Right forelimb (tissue), 1 donor: Measurements from ENCODE around the gene CLMN.
"Not testable (repeated sequence)": the region's sequence is repeated elsewhere in the genome, so short reads cannot be mapped to it uniquely, and the experiment has no call there.

Source experiments
- DNase-seq: peaks from one replicate; pipeline ENCODE4 v3.0.0-alpha.2; 2018

Gene CLMN

GRCh38 chr14:95283802-95284201, 35.9 kb downstream of the CLMN start:
- DNase-seq, result not testable (repeated sequence)

GRCh38 chr14:95282986-95283380, 36.7 kb downstream of the CLMN start:
- not testable (repeated sequence) for DNase-seq

GRCh38 chr14:95282354-95282985, 37.2 kb downstream of the CLMN start:
- no peak for DNase-seq

GRCh38 chr14:95281560-95282176, 38.0 kb downstream of the CLMN start:
- no peak for DNase-seq

GRCh38 chr14:95275494-95275893, 44.2 kb downstream of the CLMN start:
- no peak for DNase-seq

GRCh38 chr14:95274874-95275273, 44.8 kb downstream of the CLMN start:
- DNase-seq, result no peak

GRCh38 chr14:95274279-95274678, 45.4 kb downstream of the CLMN start:
- DNase-seq, result no peak

- no peak for DNase-seq
Measured at GRCh38 chr14:95273001-95273978, 46.4 kb downstream of the CLMN start.

- no peak for DNase-seq
Measured at GRCh38 chr14:95272057-95272456, 47.7 kb downstream of the CLMN start.

GRCh38 chr14:95270203-95270602, 49.5 kb downstream of the CLMN start:
- no peak for DNase-seq

- DNase-seq, result no peak
Measured at GRCh38 chr14:95269493-95269892, 50.2 kb downstream of the CLMN start.

GRCh38 chr14:95268350-95268749, 51.4 kb downstream of the CLMN start:
- DNase-seq, result no peak

GRCh38 chr14:95267306-95267705, 52.4 kb downstream of the CLMN start:
- no peak for DNase-seq

GRCh38 chr14:95265106-95266094, 54.3 kb downstream of the CLMN start:
- no peak for DNase-seq

GRCh38 chr14:95264271-95264973, 55.3 kb downstream of the CLMN start:
- DNase-seq, result no peak

GRCh38 chr14:95263527-95264231, 56.0 kb downstream of the CLMN start:
- no peak for DNase-seq

GRCh38 chr14:95262511-95262891, 57.2 kb downstream of the CLMN start:
- DNase-seq, result no peak

GRCh38 chr14:95261616-95262510, 57.8 kb downstream of the CLMN start:
- no peak for DNase-seq

- no peak for DNase-seq
Measured at GRCh38 chr14:95260537-95261361, 59.0 kb downstream of the CLMN start.
